Mucosa of stomach (tissue), 1 donor: ENCODE results near the gene PMF1.
"Not testable (repeated sequence)": the region's sequence is repeated elsewhere in the genome, so short reads cannot be mapped to it uniquely, and the experiment has no call there.

Experiments
- H3K27me3 ChIP-seq: one replicate; pipeline ENCODE4 v1.7.0; 2013; ENCODE audit warnings: mild to moderate bottlenecking, low read length; ENCODE audit not compliant: control insufficient read depth, insufficient read depth
- H3K36me3 ChIP-seq: one replicate; pipeline ENCODE4 v1.7.0; 2013; ENCODE audit warnings: low read length; ENCODE audit not compliant: control insufficient read depth, insufficient read depth
- H3K4me1 ChIP-seq: one replicate; pipeline ENCODE4 v1.7.0; 2013; ENCODE audit warnings: mild to moderate bottlenecking, low read length; ENCODE audit not compliant: control insufficient read depth, insufficient read depth
- H3K4me3 ChIP-seq: one replicate; pipeline ENCODE4 v1.7.0; 2013; ENCODE audit warnings: low read length
- H3K9ac ChIP-seq: one replicate; pipeline ENCODE4 v1.7.0; 2013; ENCODE audit warnings: mild to moderate bottlenecking, low read length, moderate library complexity
- H3K9me3 ChIP-seq: one replicate; pipeline ENCODE4 v1.7.0; 2013; ENCODE audit warnings: mild to moderate bottlenecking, low read length, moderate library complexity; ENCODE audit not compliant: control insufficient read depth
- donor health status: Pancreatic carcinoma.

The PMF1 gene

DNA sequence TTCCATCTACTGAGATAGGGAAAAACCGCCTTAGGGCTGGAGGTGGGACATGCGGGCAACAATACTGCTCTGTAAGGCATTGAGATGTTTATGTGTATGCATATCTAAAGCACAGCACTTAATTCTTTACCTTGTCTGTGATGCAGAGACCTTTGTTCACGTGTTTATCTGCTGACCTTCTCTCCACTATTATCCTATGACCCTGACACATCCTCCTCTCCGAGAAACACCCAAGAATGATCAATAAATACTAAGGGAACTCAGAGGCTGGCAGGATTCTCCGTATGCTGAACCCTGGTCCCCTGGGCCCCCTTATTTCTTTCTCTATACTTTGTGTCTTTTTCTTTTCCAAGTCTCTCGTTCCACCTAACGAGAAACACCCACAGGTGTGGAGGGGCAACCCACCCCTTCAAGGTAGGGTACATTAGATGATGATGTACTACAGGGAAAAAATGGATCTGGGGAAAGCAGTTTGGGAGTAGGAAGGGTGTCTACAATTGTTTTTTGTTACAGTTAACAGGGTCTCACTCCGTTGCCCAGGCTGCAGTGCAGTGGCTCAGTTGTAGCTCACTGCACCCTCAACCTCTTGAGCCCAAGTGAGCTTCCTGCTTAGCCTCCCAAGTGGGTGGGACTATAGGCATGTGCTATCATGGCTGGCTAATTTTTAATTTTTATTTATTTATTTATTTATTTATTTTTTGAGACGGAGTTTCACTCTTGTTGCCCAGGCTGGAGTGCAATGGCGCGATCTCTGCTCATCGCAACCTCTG, 30.6 kb upstream of the PMF1 start:
- not testable (repeated sequence) for H3K9me3 ChIP-seq, H3K4me1 ChIP-seq, H3K9ac ChIP-seq, H3K4me3 ChIP-seq, H3K27me3 ChIP-seq, H3K36me3 ChIP-seq

DNA sequence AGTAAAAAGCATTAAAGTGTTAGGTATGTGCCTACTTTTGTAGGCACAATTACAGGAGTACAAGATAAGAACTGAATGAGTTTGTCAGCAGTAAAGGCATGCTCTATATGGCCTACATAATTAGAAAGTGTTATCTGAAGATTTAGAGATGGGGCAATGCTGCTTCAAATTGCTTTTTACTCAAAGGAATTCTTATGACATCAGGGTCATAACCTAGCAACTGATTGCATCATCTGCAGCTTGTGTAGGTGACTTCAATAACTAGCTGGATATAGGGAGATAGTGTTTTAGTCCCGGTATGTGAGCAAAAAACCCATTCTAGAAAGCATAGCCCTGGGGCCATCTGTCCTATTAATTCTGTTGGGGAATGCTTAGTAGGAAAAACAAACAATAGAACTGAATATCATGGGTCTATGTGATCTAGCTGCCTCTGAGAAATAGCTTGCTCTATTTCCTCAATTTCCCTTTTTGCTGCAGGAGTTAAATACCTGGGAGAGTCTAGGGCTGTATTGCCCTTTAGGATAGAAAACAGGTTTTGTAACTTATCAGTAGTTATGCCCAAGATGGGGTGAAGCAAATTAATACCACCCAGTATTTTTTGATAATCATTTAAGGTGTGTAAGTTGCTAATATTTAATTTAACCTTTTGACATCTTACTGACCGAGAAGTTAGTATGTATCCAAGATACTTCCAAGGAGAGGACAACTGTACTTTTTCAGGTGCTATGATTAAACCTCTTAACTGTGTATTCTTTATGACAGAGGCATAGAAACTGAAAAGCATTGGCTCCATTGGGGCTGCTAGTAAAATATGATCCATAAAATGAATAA, 26.2 kb upstream of the PMF1 start:
- H3K9ac ChIP-seq, H3K9me3 ChIP-seq, H3K4me3 ChIP-seq, H3K4me1 ChIP-seq, H3K36me3 ChIP-seq, H3K27me3 ChIP-seq: not testable (repeated sequence)

- not testable (repeated sequence) for H3K9me3 ChIP-seq, H3K27me3 ChIP-seq, H3K4me1 ChIP-seq, H3K9ac ChIP-seq, H3K36me3 ChIP-seq, H3K4me3 ChIP-seq
Measured at GRCh38 chr1:156190265-156190664, 22.5 kb upstream of the PMF1 start.

- no peaks in the 10 kb centered on the region for H3K9me3 ChIP-seq
- no peak overlapping the region for H3K4me3 ChIP-seq
- no peaks in the 10 kb centered on the region for H3K27me3 ChIP-seq
- no peak overlapping the region for H3K9ac ChIP-seq
- H3K4me1 ChIP-seq = peaks cover 6% of the 10 kb centered on the region
- no peaks in the 10 kb centered on the region for H3K36me3 ChIP-seq
Measured at GRCh38 chr1:156191292-156191964, 21.4 kb upstream of the PMF1 start.

DNA sequence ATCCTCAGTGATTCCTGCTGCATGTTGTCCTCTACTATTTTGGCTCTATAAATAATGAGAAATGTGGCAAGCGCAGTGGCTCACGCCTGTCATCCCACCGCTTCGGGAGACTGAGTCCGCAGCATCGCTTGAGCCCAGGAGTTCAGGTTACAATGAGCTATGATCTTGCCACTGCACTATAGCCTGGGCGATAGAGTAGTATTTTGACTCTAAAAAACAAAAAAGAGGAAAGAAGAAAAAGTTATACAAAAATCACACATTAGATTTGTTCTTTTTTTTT, 19.7 kb upstream of the PMF1 start:
- Histone ChIP-seq H3K9me3 (no peaks in the 10 kb centered on the region), H3K36me3 (no peaks in the 10 kb centered on the region), H3K4me3 (peak overlapping the region; percentile 95), H3K27me3 (no peaks in the 10 kb centered on the region), H3K4me1 (peaks cover 6% of the 10 kb centered on the region), H3K9ac (peak overlapping the region; percentile 65)

GRCh38 chr1:156193488-156194299, 19.1 kb upstream of the PMF1 start, which contains the start of gene SLC25A44:
SLC25A44 (plus strand) TSS chr1:156194104; CDS start chr1:156199848, 5,744 bp downstream.
- no peaks in the 10 kb centered on the region for H3K36me3 ChIP-seq

DNA sequence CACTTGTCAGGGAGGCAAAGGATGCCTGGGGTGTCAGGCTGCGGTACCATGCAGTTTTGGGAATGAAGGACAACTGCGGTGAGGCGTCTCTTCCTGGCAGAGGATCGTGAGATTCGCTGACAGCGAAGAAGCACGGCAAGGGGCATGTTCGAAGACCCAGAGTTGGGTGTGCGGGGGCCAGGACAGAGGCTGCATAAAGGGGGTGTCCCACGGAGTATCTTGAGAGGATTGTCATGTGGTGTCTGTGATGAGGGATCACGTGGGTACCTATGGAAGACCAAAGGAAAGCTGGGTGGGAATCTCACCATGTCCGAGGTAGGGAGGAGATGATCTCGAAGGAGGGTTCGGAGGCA, 18.5 kb upstream of the PMF1 start:
- Histone ChIP-seq H3K27me3 (no peaks in the 10 kb centered on the region), H3K36me3 (no peaks in the 10 kb centered on the region), H3K9me3 (no peaks in the 10 kb centered on the region), H3K4me3 (peak overlapping the region; percentile 95), H3K4me1 (peaks cover 6% of the 10 kb centered on the region), H3K9ac (peak overlapping the region; percentile 65)

More at GRCh38 chr1:156193488-156194299, 19.1 kb upstream of the PMF1 start, which contains the start of gene SLC25A44:
- H3K9me3 ChIP-seq = no peaks in the 10 kb centered on the region
- H3K4me3 ChIP-seq = peak within 1 kb of the TSS; percentile 95
- peaks cover 6% of the 10 kb centered on the region for H3K4me1 ChIP-seq
- peak within 1 kb of the TSS; percentile 65 for H3K9ac ChIP-seq
- H3K27me3 ChIP-seq = no peaks in the 10 kb centered on the region

DNA sequence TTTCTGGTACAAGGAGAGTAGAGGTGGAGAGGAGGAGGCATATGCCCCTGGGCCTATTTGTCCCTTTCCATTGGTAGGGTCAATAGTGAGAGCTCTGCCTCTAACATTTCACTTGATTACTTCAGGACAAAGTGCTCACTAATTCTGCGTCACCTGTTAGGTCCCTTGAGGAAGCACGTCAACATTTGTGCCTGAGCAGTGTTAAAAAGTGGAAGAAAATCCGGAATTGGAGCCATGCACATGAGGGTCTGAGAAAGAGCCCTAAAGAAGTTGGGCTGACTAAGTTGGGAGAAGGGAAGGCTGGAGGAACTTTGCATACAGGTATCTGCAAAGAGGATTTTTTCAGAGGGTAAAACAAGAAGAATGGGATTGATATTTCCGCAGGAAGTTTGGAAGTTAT, 17.0 kb upstream of the PMF1 start:
- no peaks in the 10 kb centered on the region for H3K27me3 ChIP-seq
- H3K9me3 ChIP-seq = no peaks in the 10 kb centered on the region
- peaks cover 6% of the 10 kb centered on the region for H3K4me1 ChIP-seq
- no peak overlapping the region for H3K4me3 ChIP-seq
- H3K36me3 ChIP-seq = no peaks in the 10 kb centered on the region
- H3K9ac ChIP-seq = no peak overlapping the region

- Histone ChIP-seq H3K9me3 (no peaks in the 10 kb centered on the region), H3K9ac (no peak overlapping the region), H3K27me3 (no peaks in the 10 kb centered on the region), H3K4me1 (peaks cover 6% of the 10 kb centered on the region), H3K36me3 (no peaks in the 10 kb centered on the region), H3K4me3 (no peak overlapping the region)
Measured at GRCh38 chr1:156196445-156196844, 16.4 kb upstream of the PMF1 start.

GRCh38 chr1:156198831-156199349, 13.9 kb upstream of the PMF1 start:
- Histone ChIP-seq H3K4me1 (peaks cover 6% of the 10 kb centered on the region), H3K9ac (no peak overlapping the region), H3K27me3 (no peaks in the 10 kb centered on the region), H3K9me3 (no peaks in the 10 kb centered on the region), H3K4me3 (no peak overlapping the region), H3K36me3 (no peaks in the 10 kb centered on the region)

DNA sequence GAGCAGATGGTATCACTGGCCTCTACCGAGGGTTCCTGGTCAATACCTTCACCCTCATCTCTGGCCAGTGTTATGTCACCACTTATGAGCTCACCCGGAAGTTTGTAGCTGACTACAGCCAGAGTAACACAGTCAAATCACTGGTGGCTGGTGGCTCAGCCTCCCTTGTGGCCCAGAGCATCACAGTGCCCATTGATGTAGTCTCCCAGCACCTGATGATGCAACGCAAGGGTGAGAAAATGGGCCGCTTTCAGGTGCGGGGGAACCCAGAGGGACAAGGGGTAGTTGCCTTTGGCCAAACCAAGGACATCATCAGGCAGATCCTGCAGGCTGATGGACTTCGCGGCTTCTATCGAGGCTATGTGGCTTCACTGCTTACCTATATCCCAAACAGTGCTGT, 12.8 kb upstream of the PMF1 start:
- no peaks in the 10 kb centered on the region for H3K9me3 ChIP-seq
- H3K9ac ChIP-seq = no peak overlapping the region
- H3K4me3 ChIP-seq = no peak overlapping the region
- H3K4me1 ChIP-seq = no peaks in the 10 kb centered on the region
- H3K36me3 ChIP-seq = no peaks in the 10 kb centered on the region
- no peaks in the 10 kb centered on the region for H3K27me3 ChIP-seq
